ENCODE measurements around the gene HOXA6.

HOXA6 gene

GRCh38 chr7:27161214-27161720 lies 13.7 kb upstream of the HOXA6 start:
- DNase-seq: no peak

GRCh38 chr7:27160546-27161213 lies 13.1 kb upstream of the HOXA6 start:
- DNase-seq: peak; percentile 66 to 68

GRCh38 chr7:27160145-27160545 lies 12.6 kb upstream of the HOXA6 start:
- no peak for DNase-seq

GRCh38 chr7:27159266-27160144 lies 11.9 kb upstream of the HOXA6 start:
- DNase-seq: no peak

- no peak for DNase-seq
Observed at GRCh38 chr7:27158436-27159265, 11.1 kb upstream of the HOXA6 start.

- no peak for DNase-seq
Observed at GRCh38 chr7:27157702-27158431, 10.3 kb upstream of the HOXA6 start.

- DNase-seq: no peak
Observed at GRCh38 chr7:27156916-27157701, 9.5 kb upstream of the HOXA6 start.

GRCh38 chr7:27156508-27156898 lies 8.9 kb upstream of the HOXA6 start, which contains the start of gene HOXA7:
Gene HOXA7 (minus strand): TSS chr7:27156675. CDS start chr7:27156545, 130 bp downstream.
- DNase-seq: peak in 1 of 2 experiments; percentile 39

- no peak for DNase-seq
Observed at GRCh38 chr7:27155816-27156507, 8.4 kb upstream of the HOXA6 start.

GRCh38 chr7:27154901-27155815 lies 7.6 kb upstream of the HOXA6 start:
- DNase-seq: no peak

GRCh38 chr7:27154369-27154768 lies 6.8 kb upstream of the HOXA6 start:
- DNase-seq: no peak

- no peak for DNase-seq
Observed at GRCh38 chr7:27153526-27153925, 6.0 kb upstream of the HOXA6 start.

- no peak for DNase-seq
Observed at GRCh38 chr7:27152816-27153442, 5.4 kb upstream of the HOXA6 start.

- no peak for DNase-seq
Observed at GRCh38 chr7:27151931-27152815, 4.6 kb upstream of the HOXA6 start, which contains the start of gene HOXA3. Gene HOXA3 (minus strand): TSS chr7:27152583. CDS start chr7:27110640, 41,943 bp downstream.

GRCh38 chr7:27151341-27151930 lies 3.9 kb upstream of the HOXA6 start:
- no peak for DNase-seq

GRCh38 chr7:27150568-27151340 lies 3.2 kb upstream of the HOXA6 start:
- DNase-seq: peak in 1 of 2 experiments; percentile 73
